ENCODE measurements around the gene LRRTM2. TPM values are rescaled to one million over a fixed set of nuclear protein-coding genes. Genes with fewer than 3 reads are reported as not detected.

LRRTM2 gene
- total RNA-seq, 5 donors from 2014 or later (not counting 1 experiment from before 2014, with no cell fraction given), result 0.03 to 0.33 (median 0.16) TPM; not detected in 1

DNA sequence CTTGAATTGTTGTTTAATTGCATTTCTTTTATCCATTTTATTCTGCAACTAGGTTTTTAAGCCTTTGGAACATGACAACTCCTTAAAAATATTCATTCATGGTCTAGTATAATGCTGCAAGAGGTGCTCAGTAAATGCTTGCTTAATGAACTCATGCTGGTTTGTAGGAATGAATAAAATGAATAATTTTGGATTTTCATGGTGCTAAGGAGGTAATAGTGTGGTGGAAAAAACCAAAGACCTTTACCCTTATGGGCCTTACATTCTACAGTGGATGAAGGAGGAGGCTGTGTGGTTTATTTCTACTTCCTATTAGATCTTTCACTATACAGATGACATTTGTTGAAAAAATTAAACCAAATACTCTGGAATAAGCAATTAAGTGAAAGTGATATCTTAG, 43.4 kb downstream of the LRRTM2 start:
- no peak overlapping the region for H3K27ac Mint-ChIP-seq
- no peak overlapping the region for H3K4me3 Mint-ChIP-seq
- Histone ChIP-seq H3K27ac (ENCODE audit: low read length) (no peak overlapping the region), H3K4me3 (ENCODE audit: control insufficient read depth in 1 of 2, extremely low read depth in 1 of 2, low read length in 1 of 2) (no peak overlapping the region), H3K4me1 (ENCODE audit: control insufficient read depth in 1 of 2, extremely low read depth in 1 of 2, insufficient read depth in 2 of 2, low read length in 2 of 2) (no peaks in the 10 kb centered on the region), H3K27me3 (replicated peaks in 1 of 2; ENCODE audit: control insufficient read depth in 2 of 2, extremely low read depth in 1 of 2, insufficient read depth in 2 of 2, low read length in 1 of 2) (no peaks in the 10 kb centered on the region), H3K36me3 (ENCODE audit: control insufficient read depth in 2 of 2, extremely low read depth in 1 of 2, insufficient read depth in 1 of 2, low read length in 1 of 2) (no peaks in the 10 kb centered on the region), H3K9me3 (no peaks in the 10 kb centered on the region)
- H3K4me1 Mint-ChIP-seq, result peaks cover 0 to 5% (median 0%) of the 10 kb centered on the region in 3 donors
- no peaks in the 10 kb centered on the region for H3K27me3 Mint-ChIP-seq
- DNase-seq (no peak), ATAC-seq (replicated peaks in 1 of 4) (no peak)
- H3K36me3 Mint-ChIP-seq, result peaks cover 18% of the 10 kb centered on the region
- ChIA-PET POLR2A (no interaction called here), CTCF (no interaction called here)
- no peaks in the 10 kb centered on the region for H3K9me3 Mint-ChIP-seq

DNA sequence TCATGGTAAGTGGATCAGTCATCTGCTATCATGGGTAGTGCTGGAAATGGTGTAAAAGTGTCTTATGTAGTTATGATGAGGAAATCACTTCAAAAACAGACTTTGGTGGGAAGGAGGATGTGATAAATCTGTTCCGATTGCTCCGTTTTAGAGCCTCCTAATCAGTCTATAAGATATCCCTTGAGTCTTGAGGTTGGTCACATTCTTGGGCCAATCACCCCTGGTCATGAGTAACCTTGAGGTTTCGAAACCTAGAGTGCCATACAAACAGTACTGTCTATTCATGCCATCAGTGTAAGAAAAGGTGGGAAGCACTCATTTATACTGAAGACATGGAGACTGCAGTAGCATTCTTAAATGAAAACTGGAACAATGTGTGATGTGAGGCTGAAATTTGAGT, 45.8 kb downstream of the LRRTM2 start:
- DNase-seq (no peak), ATAC-seq (replicated peaks in 1 of 4) (no peak)
- Histone ChIP-seq H3K36me3 (ENCODE audit: control insufficient read depth in 2 of 2, extremely low read depth in 1 of 2, insufficient read depth in 1 of 2, low read length in 1 of 2) (no peaks in the 10 kb centered on the region), H3K4me3 (ENCODE audit: control insufficient read depth in 1 of 2, extremely low read depth in 1 of 2, low read length in 1 of 2) (no peak overlapping the region), H3K27ac (ENCODE audit: low read length) (no peak overlapping the region), H3K4me1 (ENCODE audit: control insufficient read depth in 1 of 2, extremely low read depth in 1 of 2, insufficient read depth in 2 of 2, low read length in 2 of 2) (no peaks in the 10 kb centered on the region), H3K9me3 (no peaks in the 10 kb centered on the region), H3K27me3 (replicated peaks in 1 of 2; ENCODE audit: control insufficient read depth in 2 of 2, extremely low read depth in 1 of 2, insufficient read depth in 2 of 2, low read length in 1 of 2) (no peaks in the 10 kb centered on the region)
- H3K4me1 Mint-ChIP-seq, result peaks cover 0 to 5% (median 0%) of the 10 kb centered on the region in 3 donors
- CTCF ChIA-PET, result no interaction called here
- peaks cover 18% of the 10 kb centered on the region for H3K36me3 Mint-ChIP-seq
- H3K27ac Mint-ChIP-seq, result no peak overlapping the region
- WGBS (ENCODE audit: insufficient coverage), result no CpG with 5 or more reads among the region's 3 CpGs
- no peaks in the 10 kb centered on the region for H3K27me3 Mint-ChIP-seq
- H3K9me3 Mint-ChIP-seq, result no peaks in the 10 kb centered on the region
- no peak overlapping the region for H3K4me3 Mint-ChIP-seq
- POLR2A ChIA-PET, result no interaction called here

DNA sequence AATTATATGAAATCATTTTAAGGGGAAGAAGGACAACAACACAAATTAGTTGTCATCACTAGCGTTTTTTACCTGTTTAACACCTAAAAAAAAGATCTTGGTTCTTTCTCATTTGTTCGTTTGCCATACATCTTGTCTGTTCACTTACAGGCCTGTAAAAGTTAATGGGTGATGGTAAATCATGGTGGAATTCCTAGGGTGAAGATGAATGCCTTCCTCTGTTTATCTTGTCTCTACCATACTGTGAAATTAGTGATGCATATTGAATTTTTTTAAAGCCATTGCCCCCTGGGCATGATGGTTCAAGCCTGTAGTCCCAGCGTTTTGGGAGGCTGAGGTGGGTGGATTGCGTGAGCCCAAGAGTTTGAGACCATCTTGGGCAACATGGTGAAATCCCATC, 46.6 kb downstream of the LRRTM2 start:
- Histone ChIP-seq H3K36me3 (ENCODE audit: control insufficient read depth in 2 of 2, extremely low read depth in 1 of 2, insufficient read depth in 1 of 2, low read length in 1 of 2) (no peaks in the 10 kb centered on the region), H3K27me3 (replicated peaks in 1 of 2; ENCODE audit: control insufficient read depth in 2 of 2, extremely low read depth in 1 of 2, insufficient read depth in 2 of 2, low read length in 1 of 2) (no peaks in the 10 kb centered on the region), H3K4me3 (ENCODE audit: control insufficient read depth in 1 of 2, extremely low read depth in 1 of 2, low read length in 1 of 2) (no peak overlapping the region), H3K9me3 (no peaks in the 10 kb centered on the region), H3K27ac (ENCODE audit: low read length) (no peak overlapping the region), H3K4me1 (ENCODE audit: control insufficient read depth in 1 of 2, extremely low read depth in 1 of 2, insufficient read depth in 2 of 2, low read length in 2 of 2) (no peaks in the 10 kb centered on the region)
- no peak overlapping the region for H3K4me3 Mint-ChIP-seq
- DNase-seq (no peak), ATAC-seq (replicated peaks in 1 of 4) (no peak)
- peaks cover 18% of the 10 kb centered on the region for H3K36me3 Mint-ChIP-seq
- peaks cover 0 to 2% of the 10 kb centered on the region in 2 donors for H3K27me3 Mint-ChIP-seq
- no peaks in the 10 kb centered on the region for H3K9me3 Mint-ChIP-seq
- CTCF ChIA-PET, result no interaction called here
- H3K4me1 Mint-ChIP-seq, result peaks cover 0 to 5% (median 0%) of the 10 kb centered on the region in 3 donors
- POLR2A ChIA-PET, result interaction anchor here in 1 of 2 donors (0.7 kb wide), 1 partner anchor 25 kb away, joined by 3 read pairs; no protein-coding TSS in a partner anchor
- no peak overlapping the region for H3K27ac Mint-ChIP-seq
- WGBS (ENCODE audit: insufficient coverage), result 100% methylated on average over 1 of the region's 4 CpGs

DNA sequence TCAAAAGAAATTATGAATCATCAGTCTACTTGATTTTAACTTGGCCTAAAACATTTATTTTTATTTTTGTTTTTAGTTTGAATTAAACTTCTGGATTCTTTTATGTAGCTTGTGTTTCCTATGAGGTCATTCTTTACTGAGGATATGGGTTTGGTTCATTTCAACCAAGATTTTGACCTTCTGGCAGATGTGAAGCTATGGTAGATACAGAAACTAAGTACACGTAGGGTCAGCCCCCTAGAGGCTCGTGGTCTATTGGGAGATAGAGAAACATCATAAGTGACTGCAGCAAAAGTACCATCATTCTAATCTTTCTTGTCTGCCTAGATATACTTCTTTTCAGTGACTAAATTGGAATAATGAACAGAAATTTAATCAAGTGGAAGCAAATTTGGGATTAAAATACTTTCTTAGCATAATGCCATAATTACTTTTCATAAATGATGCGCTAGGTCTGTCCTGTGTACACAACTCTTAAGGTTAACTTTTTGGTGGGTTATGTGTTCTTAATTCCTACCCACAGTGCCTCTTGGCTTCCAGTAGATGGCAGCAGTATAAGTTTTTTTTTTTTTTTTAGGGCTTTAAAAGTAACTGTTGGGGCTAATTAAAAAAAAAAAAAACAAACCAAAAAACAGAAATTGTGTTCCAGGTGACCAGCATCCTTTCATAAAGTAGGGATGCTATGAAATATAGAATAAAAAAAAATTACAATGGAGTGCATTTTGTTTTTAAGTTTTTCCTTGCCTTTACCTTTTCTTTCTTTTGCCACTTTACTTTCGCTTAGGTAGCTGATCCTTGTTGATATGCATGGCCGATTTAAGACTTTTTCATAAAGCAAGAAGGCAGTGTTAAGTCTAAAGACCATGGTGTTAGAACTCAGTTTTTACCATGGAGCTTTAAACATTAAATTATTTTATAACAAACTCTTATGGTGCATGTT, 49.9 kb downstream of the LRRTM2 start:
- peaks cover 18% of the 10 kb centered on the region for H3K36me3 Mint-ChIP-seq
- Histone ChIP-seq H3K9me3 (no peaks in the 10 kb centered on the region), H3K27me3 (replicated peaks in 1 of 2; ENCODE audit: control insufficient read depth in 2 of 2, extremely low read depth in 1 of 2, insufficient read depth in 2 of 2, low read length in 1 of 2) (no peaks in the 10 kb centered on the region), H3K4me1 (ENCODE audit: control insufficient read depth in 1 of 2, extremely low read depth in 1 of 2, insufficient read depth in 2 of 2, low read length in 2 of 2) (no peaks in the 10 kb centered on the region), H3K27ac (ENCODE audit: low read length) (no peak overlapping the region), H3K36me3 (ENCODE audit: control insufficient read depth in 2 of 2, extremely low read depth in 1 of 2, insufficient read depth in 1 of 2, low read length in 1 of 2) (no peaks in the 10 kb centered on the region), H3K4me3 (ENCODE audit: control insufficient read depth in 1 of 2, extremely low read depth in 1 of 2, low read length in 1 of 2) (no peak overlapping the region)
- no peaks in the 10 kb centered on the region for H3K9me3 Mint-ChIP-seq
- ChIA-PET CTCF (interaction anchor here (0.6 to 1.7 kb wide), 10 partner anchors 8 to 438 kb away, joined by 3 to 8 read pairs (median 4); no protein-coding TSS in a partner anchor), POLR2A (interaction anchor here (0.6 kb wide), 2 partner anchors 21 to 127 kb away, joined by 8 to 14 read pairs; no protein-coding TSS in a partner anchor)
- H3K4me1 Mint-ChIP-seq, result no peaks in the 10 kb centered on the region
- DNase-seq, result peak in 1 of 35 experiments; percentile 31
- WGBS (ENCODE audit: insufficient coverage), result no CpG with 5 or more reads among the region's 5 CpGs
- ATAC-seq (replicated peaks in 1 of 4), result no peak
- no peak overlapping the region for H3K4me3 Mint-ChIP-seq
- peaks cover 2 to 8% of the 10 kb centered on the region in 2 donors for H3K27me3 Mint-ChIP-seq
- H3K27ac Mint-ChIP-seq, result no peak overlapping the region

DNA sequence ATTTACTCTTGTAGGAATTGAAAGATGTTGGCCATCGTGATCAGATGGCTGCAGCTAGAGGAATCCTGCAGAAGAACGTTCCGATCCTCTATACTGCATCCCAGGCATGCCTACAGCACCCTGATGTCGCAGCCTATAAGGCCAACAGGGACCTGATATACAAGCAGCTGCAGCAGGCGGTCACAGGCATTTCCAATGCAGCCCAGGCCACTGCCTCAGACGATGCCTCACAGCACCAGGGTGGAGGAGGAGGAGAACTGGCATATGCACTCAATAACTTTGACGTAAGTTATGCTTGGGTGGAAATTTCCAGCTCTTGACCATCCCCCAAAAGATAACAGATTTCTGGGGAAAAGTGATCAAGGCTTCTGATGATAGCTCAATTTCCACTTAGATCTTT, 50.6 kb downstream of the LRRTM2 start:
- Histone ChIP-seq H3K4me3 (ENCODE audit: control insufficient read depth in 1 of 2, extremely low read depth in 1 of 2, low read length in 1 of 2) (no peak overlapping the region), H3K36me3 (ENCODE audit: control insufficient read depth in 2 of 2, extremely low read depth in 1 of 2, insufficient read depth in 1 of 2, low read length in 1 of 2) (no peaks in the 10 kb centered on the region), H3K4me1 (ENCODE audit: control insufficient read depth in 1 of 2, extremely low read depth in 1 of 2, insufficient read depth in 2 of 2, low read length in 2 of 2) (no peaks in the 10 kb centered on the region), H3K9me3 (no peaks in the 10 kb centered on the region), H3K27ac (ENCODE audit: low read length) (no peak overlapping the region), H3K27me3 (replicated peaks in 1 of 2; ENCODE audit: control insufficient read depth in 2 of 2, extremely low read depth in 1 of 2, insufficient read depth in 2 of 2, low read length in 1 of 2) (no peaks in the 10 kb centered on the region)
- Mint-ChIP-seq H3K9me3 (no peaks in the 10 kb centered on the region), H3K4me1 (no peaks in the 10 kb centered on the region), H3K4me3 (no peak overlapping the region), H3K27ac (no peak overlapping the region), H3K36me3 (peaks cover 18% of the 10 kb centered on the region), H3K27me3 (peaks cover 2 to 8% of the 10 kb centered on the region in 2 donors)
- DNase-seq, result no peak
- 100% methylated on average over 2 of the region's 7 CpGs for WGBS (ENCODE audit: insufficient coverage)
- CTCF ChIA-PET, result interaction anchor here (0.8 to 1.7 kb wide), 6 partner anchors 8 to 438 kb away, joined by 3 to 6 read pairs (median 4); no protein-coding TSS in a partner anchor
- POLR2A ChIA-PET, result no interaction called here
- no peak for ATAC-seq (replicated peaks in 1 of 4)

DNA sequence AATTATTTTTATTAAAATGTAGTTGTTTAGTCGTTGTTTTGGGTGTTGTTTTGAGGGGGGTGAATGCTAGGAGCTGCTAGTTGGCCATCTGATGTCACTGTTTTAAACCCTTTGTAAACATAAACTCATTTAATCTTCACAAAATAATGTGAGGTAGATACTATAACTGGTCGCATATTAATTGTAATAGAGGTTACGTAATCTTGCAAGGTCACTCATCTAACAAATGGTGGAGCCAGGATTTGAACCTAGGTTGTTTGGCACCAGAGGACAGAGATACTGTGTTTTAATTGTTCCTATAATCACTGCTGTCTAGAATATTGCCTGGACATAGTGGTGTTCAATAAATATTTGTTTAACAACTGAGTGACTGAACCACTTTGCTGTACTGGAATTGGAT, 54.4 kb downstream of the LRRTM2 start:
- Mint-ChIP-seq H3K36me3 (no peaks in the 10 kb centered on the region), H3K4me3 (no peak overlapping the region), H3K27me3 (peaks cover 4 to 8% of the 10 kb centered on the region in 2 donors), H3K9me3 (no peaks in the 10 kb centered on the region), H3K27ac (no peak overlapping the region), H3K4me1 (no peaks in the 10 kb centered on the region)
- WGBS (ENCODE audit: insufficient coverage), result 100% methylated on average over 1 of the region's 3 CpGs
- ChIA-PET POLR2A (no interaction called here), CTCF (no interaction called here)
- DNase-seq (no peak), ATAC-seq (replicated peaks in 1 of 4) (no peak)
- Histone ChIP-seq H3K4me3 (ENCODE audit: control insufficient read depth in 1 of 2, extremely low read depth in 1 of 2, low read length in 1 of 2) (no peak overlapping the region), H3K4me1 (ENCODE audit: control insufficient read depth in 1 of 2, extremely low read depth in 1 of 2, insufficient read depth in 2 of 2, low read length in 2 of 2) (no peaks in the 10 kb centered on the region), H3K27me3 (replicated peaks in 1 of 2; ENCODE audit: control insufficient read depth in 2 of 2, extremely low read depth in 1 of 2, insufficient read depth in 2 of 2, low read length in 1 of 2) (peaks cover 0 to 7% of the 10 kb centered on the region in 2 experiments), H3K36me3 (ENCODE audit: control insufficient read depth in 2 of 2, extremely low read depth in 1 of 2, insufficient read depth in 1 of 2, low read length in 1 of 2) (no peaks in the 10 kb centered on the region), H3K9me3 (no peaks in the 10 kb centered on the region), H3K27ac (ENCODE audit: low read length) (no peak overlapping the region)

All from T-cell (primary cell).